ENCODE results near the gene GMDS.

GMDS gene

DNA sequence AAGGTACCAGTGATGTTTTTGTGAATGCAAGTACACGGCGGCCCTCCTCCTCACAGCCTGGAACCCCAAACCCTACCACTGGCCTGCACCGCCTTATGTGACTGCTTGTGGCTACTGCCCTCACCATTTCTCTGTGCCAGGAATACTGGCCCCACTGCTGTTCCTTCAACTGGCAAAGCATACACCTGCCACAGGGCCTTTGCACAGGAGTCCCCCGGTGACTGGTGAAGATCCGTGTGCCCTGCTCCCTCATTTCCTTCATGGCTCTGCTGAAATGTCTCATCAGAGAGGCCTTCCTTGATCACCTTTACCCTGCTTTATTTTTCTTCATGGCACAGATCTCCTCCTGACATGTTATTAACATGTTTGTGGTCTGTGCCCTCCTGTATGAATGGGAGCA is 581.9 kb downstream of the GMDS start:
- DNase-seq = no peak

DNA sequence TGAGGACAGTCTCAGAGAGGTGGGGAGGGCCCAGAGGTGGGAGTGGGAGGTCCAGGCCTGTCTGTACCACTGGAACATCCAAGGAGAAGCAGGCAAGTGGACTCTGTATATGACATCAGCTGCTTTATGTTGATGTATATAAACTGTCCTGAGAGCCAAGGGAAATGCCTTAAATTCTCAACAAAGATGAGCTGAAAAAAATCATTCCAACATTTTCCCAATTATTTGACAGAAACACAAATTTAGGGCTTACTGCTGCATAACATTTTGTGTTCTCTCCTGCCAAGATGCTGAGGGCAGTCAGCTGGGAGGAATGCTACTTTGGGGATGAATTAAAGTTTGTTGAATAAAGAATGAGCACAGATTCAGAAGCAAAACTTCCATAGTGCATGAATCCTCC is 582.9 kb downstream of the GMDS start:
- no peak for DNase-seq

DNA sequence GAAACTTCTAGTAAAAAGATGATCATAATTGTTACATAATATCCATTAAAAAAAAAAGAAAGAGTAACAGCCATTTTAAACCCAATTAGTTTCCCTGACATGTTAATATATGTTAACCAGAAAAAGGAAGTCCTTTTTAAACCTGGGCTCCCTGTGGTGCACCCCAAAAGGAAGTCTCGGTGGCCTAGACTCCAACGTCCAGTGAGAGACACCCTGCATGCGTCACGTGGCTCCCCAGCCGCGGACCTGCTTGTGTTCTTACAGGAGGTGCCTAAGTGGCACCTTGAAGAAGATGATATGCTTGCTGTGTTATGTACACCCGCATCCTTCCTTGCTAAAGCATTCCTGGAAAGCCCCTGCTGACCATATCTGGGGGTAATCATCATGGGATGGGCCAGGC is 585.6 kb downstream of the GMDS start:
- no peak for DNase-seq

DNA sequence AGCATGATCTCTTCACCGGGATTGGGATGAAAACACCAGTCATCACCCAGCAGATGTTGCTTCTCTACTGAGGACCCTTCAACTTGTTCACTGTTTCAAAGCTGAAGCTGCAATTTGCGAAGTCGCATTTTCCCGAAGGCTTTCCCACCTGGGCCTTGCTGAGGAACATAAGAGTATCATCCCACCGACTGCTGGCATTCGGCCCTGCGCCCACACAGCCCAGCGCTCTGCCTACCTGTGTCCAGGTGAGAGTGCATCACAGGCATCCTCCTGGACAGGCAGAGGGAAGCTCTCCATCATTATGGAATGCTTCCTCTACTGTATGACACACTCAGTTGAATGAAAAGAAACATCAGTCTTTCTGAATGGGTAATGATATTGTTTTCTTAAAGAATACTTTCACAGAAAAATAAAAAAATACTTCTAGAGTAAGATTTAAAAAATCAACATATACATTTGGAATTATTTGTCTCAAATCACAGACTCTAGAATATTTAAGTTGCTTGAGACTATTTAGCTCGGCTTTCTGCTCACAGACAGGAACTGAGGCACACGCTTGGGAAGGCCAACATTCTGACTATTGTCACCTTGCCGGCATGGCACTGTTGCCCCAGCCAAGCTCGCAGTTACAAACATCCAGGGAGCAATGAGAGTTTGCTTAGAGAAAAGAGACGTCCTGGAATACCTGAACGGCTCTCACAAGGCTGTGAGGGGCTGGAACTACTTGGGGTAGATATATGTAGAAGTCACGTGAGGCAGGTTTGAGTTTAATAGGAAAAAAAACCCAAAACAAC is 587.0 kb downstream of the GMDS start:
- no peak for DNase-seq

DNA sequence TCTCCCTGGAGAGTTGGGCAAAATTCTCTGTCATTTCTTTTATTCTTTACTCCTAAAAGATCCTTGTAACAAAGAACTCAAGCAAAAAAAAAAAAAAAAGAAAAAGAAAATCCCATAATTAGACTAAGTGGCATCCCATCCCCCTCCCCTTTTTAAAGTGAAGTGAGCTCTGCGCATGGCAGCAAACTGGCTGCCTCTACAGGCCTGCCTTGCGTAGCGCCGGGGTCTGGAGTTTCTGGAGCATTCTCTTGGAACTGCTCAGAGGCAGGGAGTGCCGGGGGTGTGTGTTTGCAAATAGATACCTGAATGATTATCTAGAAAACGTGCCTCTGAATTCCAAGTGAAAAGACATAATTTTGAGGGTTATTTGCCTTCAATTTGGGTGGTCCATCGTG is 587.6 kb downstream of the GMDS start:
- DNase-seq = no peak

DNA sequence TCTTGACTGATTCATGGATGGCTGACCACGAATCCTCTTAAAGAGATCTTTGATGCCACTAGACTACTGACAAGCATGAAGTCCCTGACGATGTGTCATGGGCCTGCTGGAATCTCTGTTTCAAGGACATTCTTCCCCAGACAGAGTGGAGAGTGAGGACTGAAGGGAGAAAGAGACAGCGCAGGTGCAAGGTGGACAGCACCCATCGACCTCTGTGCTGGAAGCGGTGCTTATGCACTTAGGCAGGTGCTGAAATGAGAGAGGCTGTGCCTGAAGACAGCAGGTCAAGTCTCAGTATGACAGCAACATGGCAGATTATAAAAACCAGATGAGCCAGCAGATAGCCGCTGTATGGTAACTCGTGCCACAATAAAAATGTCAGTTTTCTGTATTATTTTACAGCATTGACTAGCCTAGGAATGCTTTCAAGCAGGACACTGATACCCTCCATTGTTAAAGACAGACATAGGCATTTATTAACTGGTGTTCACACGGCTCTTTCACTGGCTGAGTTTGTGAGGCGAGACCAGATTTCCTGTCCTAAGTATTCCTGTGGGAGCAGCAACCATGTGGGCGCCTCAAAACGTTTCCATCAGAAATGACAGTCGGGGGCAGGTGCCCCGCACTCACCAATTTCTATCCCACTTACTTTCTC is 588.2 kb downstream of the GMDS start:
- no peak for DNase-seq

DNA sequence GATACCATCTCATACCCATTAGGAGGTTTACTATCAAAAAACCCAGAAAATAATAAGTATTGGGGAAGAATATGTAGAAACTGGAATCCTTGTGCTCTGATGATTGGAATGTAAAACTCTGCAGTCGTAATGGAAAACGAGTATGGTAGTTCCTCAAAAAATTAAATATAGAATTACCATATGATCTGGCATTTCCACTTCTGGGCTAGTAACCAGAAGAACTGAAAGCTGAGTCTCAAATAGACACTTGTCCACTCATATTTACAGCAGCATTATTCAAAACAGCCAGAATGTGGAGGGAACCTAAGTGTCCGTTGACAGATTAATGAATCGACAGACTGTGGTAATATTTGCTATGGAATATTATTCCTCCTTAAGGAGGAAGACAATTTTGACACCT is 591.4 kb downstream of the GMDS start:
- no peak for DNase-seq

DNA sequence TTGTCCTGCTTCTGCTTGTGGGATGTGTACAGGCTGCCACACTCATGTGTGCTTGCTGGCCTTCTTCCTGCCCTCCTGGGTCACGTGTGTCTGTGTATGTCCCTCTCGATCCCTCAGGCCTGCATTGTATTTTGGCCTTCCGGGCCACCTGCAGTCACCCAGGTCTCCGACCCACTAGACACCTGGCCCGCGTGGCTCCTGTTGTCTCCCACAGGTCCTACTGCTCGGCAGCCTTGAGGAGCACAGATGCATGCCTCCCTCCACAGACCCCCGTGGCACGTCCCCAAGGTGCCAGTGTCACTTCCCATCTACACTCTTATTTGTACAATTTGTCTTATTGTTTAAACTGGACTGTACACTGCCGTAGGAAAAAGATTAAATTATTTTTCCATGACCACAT is 592.6 kb downstream of the GMDS start:
- no peak for DNase-seq

DNA sequence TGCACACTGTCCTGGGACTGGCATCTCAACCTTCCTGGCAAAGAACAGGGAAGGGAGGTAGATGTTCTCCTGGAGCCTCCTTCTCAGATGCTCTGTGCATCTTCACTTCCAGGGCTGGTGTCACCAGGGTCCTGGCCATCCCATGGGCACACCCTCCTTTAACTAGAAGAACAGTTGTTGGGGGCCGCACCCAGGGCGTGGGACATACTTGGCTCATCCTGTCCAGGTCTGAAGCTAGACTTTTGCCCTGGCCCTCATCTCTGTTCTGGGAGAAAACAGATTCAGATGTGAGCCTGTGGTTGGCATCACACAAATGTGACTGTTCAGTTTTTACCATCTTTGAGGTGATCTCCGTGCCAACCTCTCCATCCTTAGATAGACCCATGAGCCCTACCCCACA is 594.0 kb downstream of the GMDS start:
- no peak for DNase-seq

DNA sequence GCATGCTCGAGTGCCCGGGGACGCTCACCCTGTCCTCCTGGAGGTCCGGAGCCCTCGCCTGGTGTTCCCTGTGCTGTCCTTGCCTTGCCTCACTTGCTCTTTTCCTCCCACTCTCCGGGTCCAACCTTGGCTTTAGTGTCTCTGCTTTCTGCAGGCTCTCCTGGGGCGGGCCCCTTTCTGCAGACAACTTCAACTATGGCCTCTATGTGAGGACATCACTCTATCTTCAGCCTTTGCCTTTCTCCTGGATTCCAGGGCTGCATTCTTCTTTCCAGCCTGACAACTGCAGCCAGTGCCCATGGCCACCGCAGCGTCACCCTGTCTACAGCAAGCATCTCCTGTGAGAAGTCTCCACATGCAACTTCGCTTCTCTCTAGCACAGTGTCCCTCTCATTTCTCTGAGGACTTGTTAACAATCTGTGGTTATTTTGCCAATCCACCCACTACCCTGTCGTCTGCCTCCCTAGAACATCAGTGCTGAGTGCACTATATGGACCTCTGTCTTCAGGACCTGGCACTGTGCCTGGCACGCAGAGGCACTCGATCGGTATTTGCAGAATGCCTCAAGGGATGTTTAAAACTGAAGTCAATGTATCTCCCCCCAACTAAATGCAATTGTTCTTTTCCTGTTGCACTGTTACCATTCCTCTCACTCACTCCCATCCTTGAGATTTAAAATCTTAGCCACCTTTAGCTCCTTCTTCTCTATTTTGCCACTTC is 599.8 kb downstream of the GMDS start:
- no peak for DNase-seq

DNA sequence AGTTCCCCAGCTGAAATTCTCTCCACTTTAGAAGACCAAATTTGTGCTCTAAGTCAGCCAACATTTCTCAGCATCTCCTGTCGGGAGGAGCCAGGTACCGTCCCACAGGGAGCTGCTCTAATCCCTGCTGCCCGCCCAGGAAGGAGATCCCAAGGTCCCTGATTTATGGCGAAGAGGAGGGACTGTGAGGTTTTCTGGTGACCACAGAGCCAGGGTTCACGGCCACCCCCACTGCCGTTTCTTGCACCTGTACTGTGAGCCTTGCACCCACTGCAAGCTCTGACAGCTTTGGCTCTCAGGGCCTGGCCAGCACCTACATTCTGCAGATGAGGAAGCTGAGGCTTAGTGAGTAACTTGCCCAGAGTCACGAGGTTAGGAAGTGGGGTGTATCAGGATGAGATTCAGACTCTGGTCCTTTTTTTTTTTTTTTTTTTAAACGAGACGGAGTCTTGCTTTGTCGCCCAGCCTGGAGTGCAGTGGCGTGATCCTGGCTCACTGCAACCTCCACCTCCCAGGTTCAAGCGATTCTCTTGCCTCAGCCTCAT is 600.8 kb downstream of the GMDS start:
- no peak for DNase-seq

DNA sequence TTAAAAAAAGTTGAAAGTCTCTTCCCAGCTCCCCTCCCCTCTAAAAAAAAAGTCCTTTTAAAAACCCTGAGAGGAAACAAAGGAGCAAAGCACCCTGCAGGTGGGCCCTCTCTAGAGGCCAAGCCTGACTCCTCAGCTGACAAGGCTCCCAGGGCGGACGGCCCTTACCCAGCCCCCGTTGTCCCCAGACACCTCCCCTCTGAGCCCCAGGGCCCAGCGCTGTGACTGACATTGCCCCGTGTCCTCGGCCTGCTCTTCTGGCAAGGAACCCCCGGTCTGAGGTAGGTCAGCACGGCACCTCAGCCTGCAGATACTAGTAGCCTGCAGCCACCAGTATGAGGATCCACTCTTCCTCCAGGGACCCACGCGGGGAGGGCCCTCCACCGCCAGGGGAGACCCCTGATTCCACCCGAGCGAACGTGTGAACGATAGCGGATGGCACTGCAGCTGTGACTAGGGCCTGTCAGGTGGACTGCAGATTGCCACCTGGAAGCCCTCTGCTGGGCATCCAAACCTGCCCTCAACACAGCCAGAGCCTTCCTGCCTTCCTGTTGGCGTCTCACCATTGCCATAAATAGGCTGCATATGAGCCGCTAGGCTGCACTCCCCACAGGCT is 601.5 kb downstream of the GMDS start:
- DNase-seq = no peak

DNA sequence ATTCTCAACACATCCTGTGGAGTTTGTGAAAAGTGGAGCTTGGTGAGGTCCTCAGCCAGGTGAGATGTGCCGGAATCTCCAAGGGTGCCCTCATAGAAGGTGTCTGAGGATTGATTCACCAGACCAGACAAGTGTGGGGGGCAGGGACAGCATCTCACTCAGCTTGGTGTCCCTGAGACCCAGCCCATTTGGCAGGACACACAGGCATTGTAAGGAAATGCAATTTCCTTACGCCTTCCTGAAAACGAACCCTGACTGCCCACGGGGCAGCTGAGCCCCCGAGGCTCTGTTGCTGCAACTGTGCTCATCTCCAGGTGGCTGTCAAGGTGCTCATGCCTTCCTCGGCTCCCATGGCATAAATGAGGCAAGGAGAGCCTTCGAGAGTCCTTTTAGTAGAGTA is 602.3 kb downstream of the GMDS start:
- DNase-seq = no peak

DNA sequence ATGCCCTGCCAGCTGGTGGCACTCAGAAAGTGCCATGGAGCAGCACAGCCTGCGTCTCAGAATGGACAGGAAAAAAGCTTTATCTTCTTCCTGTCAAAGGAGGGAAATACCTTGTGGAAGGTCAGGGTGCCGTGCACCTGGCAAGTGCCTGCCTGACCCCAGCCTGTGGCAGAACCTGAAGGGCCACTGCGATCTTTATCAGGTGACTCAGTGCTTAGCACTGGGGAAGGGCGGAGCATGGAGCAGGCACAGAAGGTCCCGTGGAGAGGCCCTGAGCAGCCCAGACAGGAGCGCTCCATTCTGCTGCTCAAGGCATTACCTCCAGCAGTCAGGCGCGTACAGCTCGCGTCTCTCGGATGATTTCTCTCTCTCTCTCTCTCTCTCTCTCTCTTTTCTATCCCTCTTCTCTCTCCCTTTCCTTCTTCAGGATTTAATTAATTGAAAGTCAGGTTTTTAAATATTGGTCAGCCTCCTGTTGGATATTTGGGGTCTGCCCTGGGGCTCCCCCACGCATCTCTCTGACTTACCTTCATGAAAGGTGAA is 604.0 kb downstream of the GMDS start:
- DNase-seq = no peak

DNA sequence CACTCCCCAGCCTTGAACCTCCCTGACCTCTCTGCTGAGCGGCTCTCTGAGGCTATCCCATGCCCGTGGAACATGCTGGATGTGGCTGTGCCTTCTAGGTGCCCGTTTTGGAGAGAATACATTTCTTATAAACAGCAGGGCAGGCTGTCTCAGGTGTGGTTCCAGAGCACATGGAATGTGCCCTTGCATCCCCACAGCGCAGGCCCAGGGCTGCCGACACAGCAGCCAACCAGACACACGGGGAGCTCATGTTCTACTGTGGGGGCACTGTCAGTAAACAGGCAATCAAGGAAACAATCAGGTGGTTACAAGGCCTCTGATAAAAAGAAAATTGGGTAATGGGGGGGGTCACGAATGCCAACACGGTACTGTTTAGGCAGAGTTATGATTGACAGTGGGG is 604.9 kb downstream of the GMDS start:
- no peak for DNase-seq

DNA sequence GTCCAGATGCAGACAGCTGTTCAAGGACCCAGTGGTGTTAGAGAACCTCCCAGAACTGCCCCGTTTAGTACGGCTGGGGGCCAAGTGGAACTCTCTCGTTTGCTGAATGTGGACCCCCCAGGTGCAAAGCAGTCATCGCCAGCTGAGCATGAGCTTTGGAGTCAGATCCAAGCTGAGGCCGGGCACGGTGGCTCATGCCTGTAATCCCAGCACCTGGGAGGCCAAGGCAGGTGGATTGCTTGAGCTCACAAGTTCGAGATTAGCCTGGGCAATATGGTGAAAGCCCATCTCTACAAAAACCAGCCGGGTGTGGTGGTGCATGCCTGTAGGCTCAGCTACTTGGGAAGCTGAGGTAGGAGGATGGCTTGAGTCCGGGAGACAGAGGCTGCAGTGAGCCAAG is 606.0 kb downstream of the GMDS start:
- no peak for DNase-seq

DNA sequence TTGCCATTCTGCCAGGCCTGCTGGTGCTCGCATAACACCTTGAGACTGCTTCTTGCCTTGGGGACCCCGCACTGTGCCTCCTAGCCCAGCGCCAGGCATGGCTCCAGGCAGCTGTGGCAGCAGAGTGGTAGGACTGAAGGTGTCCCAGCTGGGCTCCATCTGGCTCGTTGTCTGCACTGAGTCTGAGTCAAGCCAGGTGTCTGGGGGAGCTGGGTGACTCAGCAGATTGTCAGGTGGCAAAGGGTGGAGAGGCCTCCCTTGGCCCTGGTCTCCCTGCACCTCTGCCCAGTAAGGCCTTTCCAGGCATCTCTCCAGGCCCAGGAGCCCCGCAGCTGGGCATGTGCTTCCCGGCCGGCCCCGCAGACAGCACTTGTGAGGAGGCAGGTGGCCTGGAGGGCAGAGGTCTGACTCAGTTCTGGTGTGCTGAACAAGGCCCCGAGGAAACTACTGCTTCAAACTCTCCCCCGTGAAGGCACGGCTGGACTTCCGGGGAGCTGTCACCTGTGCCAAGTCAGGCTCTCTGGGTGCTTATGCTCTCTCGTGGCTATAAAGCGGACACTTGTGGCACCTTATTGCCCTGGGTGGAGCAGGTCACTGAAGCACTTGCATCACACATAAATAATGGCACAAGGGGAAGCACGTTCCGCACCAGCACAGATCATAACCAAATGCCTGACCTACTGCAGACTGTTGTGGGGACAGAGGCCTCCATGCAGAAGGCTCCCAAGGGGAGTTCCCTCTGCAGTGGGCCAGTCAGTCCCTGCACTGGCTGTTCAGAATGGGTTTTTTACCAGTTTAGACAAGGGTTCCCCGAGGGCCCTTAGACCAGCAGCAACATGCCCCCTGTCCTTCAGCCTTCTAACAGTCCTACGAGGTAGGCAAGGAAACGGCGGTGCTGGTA is 608.2 kb downstream of the GMDS start:
- DNase-seq = no peak

DNA sequence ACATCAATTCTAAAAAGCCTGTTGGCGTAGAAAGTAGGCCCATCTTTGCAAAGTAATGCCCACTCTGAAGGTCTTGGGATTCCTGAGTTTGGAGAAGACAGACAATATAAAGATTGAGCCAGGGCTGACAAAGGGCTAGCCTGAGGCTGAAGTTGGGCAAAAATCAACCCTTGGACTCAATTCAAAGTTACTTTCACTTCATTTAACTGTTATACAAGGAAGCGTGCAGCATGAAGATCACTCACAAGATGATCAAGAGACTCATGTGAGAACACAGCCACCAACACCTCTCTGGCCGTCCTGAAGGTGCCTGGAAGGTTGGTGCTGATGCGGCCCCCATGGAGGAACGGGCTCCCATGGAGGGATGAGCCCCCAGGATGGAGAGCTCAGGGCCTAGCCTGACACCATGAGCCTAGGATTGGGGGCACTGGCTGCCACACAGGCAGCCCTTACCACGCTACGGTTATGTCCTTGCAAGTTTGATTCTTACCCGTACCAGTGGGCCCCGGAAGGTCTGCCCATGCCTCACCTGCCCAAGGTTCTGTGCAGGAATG is 609.1 kb downstream of the GMDS start:
- no peak for DNase-seq

DNA sequence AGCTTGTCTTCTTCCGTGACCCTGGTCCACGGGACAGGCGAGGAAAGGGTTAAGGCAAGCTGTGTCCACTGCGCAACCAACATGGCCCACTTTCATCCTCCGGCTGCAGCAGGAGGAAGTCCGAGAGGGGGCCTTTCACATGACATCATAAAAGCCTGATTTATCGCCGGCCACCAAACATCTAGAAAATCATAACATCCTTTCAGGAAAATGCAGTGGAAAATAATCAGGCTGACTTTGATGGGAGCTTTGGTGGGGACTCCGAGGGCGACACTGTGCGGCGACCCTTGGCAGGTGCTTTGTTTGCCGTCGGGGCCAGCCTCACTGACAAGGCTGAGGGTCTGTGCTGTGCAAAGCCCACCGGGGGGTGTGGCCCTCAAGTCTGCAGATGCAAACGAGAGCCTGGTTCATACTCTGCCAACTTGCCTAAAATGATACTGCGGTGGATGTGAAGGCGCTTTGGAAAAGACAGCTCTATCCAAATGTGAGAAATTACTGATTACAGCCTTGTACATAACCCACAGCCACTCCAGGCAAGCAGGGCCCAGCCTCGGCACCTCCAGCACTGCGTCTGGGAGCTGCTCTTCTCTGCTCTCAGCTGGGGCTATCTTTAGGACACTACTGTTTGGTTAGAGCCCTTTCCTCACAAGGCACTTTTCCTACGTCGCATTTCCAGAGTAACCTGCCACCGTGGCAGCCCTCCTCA is 609.9 kb downstream of the GMDS start:
- no peak for DNase-seq

DNA sequence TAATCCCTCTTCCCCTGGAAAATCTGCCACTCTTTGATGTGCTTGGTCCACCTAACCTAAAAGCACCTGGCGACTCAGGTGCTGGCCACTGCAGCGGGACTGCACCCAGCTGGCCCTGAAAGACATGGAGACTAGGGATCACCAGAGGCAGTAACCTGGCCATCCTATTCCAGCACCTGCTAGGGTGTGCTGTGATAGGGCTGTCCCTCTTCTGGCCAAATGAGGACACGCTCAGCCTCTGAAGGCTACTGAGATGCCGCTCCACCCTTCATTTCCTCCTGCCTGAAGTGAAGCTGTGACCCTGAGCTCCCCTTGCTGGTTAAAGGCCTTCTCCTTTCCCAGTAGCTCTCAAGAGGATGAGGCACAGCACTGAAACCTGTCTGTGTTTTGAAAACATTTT is 611.3 kb downstream of the GMDS start:
- DNase-seq = no peak
